GM23248 (cell line): ENCODE results near the gene RNF224.

Source experiments
- EZH2 ChIP-seq: fragments of 200-600 bp; sonication (generic); IDR thresholded peaks from 2 replicates; pipeline ENCODE4 v1.6.1; 2018; ENCODE audit warnings: antibody characterized with exemption, mild to moderate bottlenecking; ENCODE audit not compliant: insufficient read depth, poor library complexity, severe bottlenecking
- EZH2phosphoT487 ChIP-seq: fragments of 200-600 bp; sonication (generic); IDR thresholded peaks from 2 replicates; pipeline ENCODE4 v1.6.1; 2018; ENCODE audit warnings: antibody characterized with exemption, moderate library complexity, mild to moderate bottlenecking, low read depth; ENCODE audit not compliant: insufficient read depth

DNA sequence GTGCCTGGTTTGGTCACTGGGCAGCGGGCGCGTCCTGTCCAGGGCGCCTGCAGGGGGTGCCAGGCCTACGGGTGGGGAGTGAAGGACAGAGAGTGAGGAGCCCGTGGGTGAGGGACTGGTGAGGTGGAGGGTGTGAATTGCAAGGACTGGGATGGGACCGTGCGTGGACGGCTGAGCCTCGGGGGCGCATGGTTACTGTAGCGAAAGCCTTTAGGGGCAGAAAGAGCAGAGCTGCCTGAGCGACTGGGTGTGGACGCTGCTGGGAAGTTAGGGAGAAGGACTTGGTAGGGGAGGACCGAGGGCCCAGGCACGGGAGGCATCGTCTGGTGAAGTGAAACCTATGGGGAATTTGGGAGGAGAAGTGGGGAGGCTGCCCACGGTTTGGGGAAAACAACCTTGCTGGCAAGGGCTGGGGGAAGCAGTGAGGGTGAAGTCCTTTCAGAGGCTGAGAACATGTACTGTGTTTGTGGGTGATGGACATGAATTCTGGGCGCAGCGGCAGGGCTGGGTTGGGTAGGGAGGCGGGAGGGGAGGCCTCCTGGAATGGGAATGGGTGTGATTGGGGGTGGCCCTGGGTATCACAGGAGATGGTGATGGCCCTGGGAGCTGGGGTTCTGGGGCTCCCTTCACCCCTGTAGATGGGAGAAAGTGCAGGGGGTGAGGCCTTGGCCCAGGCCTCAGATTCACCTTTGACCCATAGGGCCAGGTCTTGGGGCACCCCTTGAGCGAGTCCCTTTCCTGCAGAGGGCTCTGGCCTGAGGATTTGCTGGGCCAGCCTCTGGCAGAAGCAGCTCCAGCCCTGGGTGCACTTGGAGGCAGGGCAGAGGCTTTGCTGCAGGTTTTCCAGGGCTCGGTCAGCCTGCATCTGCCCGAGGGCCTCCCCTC lies 48.5 kb downstream of the RNF224 start:
- TF ChIP-seq EZH2phosphoT487 (no peak), EZH2 (no peak)
